GM19193 (cell line): ENCODE results near the gene PRPSAP2.
A peak's percentile ranks its signal among the peaks of the same experiment; 100 is the strongest.

ENCODE experiments used
- POLR2A ChIP-seq: IDR thresholded peaks from 4 replicates; pipeline ENCODE4 v1.6.1; 2011; ENCODE audit not compliant: insufficient read depth, insufficient read length; ENCODE audit errors: extremely low read depth

Gene PRPSAP2, protein sequence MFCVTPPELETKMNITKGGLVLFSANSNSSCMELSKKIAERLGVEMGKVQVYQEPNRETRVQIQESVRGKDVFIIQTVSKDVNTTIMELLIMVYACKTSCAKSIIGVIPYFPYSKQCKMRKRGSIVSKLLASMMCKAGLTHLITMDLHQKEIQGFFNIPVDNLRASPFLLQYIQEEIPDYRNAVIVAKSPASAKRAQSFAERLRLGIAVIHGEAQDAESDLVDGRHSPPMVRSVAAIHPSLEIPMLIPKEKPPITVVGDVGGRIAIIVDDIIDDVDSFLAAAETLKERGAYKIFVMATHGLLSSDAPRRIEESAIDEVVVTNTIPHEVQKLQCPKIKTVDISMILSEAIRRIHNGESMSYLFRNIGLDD

DNA sequence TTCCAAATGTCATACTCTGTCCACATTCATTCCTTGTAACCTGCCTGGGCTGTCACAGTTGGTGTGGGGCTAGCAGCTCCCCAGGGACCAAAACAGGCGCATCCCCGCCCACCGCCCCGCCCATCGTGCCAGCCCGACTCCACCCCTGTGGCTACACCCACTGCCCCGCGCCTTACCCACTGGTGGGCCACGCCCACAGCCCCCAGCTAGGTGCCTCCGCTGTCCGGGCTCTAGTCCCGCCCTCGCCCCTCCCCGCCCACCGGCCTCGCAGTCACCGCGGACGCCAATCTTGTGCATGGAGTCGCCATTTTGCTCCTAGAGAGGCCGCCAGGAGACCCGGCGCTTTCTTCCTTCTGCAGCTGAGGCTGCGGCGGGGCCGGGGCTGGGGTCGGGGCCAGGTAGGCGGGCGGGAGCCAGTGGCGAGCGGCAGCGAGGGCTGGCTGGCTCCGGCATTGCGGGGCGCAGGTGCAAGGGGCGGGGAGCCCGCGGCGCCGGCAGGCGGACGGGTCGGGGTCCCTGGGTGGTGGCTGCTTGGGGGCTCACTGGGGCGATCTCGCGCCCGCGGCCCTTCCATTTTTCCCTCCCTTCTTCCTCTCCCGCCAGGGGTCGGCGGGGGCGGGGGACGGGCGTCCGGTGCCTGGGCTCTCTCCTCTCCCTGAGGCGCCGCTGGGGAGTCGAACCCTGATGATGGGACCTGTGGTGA, at the start of gene PRPSAP2:
PRPSAP2 (plus strand) TSS at position 268 of the 703 bp plus-strand sequence. CDS start 7,703 bp downstream, outside the sequence.
- peak; percentile 67 for TF ChIP-seq POLR2A

DNA sequence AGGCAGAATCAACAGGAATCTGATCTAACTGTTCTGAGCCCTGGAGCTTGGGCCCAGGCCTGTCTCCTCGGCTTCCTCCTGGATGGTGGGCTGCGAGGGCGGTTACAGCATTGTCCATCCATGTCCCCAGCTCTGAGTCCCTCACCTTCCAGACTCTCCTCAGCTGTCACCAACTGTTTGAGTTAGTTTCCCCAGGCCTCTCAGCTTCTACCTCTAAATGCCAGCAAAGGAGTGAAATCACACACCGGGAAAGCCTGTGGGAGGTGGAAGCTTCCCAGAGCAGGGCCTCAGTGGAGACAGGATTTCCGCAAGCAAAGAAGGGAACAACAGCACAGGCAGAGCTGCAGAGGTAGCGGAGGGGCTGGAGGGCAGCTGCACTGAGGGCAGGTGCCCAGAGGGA, 9.4 kb upstream of the PRPSAP2 start:
- no peak for TF ChIP-seq POLR2A

DNA sequence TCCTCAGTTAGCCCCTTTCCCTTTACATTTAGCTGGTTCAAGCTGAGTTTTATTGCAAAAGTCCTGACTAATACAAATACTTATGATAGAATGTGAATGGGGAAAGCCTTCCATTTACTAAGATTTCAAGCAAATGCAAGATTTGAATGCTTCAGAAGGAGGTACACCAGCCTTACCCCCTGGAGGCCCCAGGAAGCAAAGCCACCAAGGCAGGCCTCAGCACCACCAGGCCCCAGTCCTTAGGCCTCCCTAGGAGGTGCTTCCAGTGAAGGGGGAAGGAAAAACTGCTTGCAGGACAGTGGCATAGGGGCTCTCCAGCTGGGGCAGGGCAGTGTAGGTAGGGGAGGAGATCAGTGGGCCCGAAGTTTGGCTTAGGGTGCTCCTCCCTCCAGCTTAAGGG, 7.3 kb upstream of the PRPSAP2 start:
- no peak for TF ChIP-seq POLR2A

- no peak for TF ChIP-seq POLR2A
Observed at GRCh38 chr17:18851201-18851600, 6.7 kb upstream of the PRPSAP2 start.

GRCh38 chr17:18854956-18855355, 3.0 kb upstream of the PRPSAP2 start:
- TF ChIP-seq POLR2A, result no peak

GRCh38 chr17:18855831-18856569, 1.9 kb upstream of the PRPSAP2 start:
- TF ChIP-seq POLR2A, result peak; percentile 74

- no peak for TF ChIP-seq POLR2A
Observed at GRCh38 chr17:18856570-18856915, 1.4 kb upstream of the PRPSAP2 start.

- no peak for TF ChIP-seq POLR2A
Observed at GRCh38 chr17:18858567-18859245, 775 bp downstream of the PRPSAP2 start.

- no peak for TF ChIP-seq POLR2A
Observed at GRCh38 chr17:18859256-18859655, 1.3 kb downstream of the PRPSAP2 start.

- TF ChIP-seq POLR2A, result no peak
Observed at GRCh38 chr17:18860161-18860972, 2.4 kb downstream of the PRPSAP2 start.

GRCh38 chr17:18862011-18862410, 4.1 kb downstream of the PRPSAP2 start:
- TF ChIP-seq POLR2A, result no peak

DNA sequence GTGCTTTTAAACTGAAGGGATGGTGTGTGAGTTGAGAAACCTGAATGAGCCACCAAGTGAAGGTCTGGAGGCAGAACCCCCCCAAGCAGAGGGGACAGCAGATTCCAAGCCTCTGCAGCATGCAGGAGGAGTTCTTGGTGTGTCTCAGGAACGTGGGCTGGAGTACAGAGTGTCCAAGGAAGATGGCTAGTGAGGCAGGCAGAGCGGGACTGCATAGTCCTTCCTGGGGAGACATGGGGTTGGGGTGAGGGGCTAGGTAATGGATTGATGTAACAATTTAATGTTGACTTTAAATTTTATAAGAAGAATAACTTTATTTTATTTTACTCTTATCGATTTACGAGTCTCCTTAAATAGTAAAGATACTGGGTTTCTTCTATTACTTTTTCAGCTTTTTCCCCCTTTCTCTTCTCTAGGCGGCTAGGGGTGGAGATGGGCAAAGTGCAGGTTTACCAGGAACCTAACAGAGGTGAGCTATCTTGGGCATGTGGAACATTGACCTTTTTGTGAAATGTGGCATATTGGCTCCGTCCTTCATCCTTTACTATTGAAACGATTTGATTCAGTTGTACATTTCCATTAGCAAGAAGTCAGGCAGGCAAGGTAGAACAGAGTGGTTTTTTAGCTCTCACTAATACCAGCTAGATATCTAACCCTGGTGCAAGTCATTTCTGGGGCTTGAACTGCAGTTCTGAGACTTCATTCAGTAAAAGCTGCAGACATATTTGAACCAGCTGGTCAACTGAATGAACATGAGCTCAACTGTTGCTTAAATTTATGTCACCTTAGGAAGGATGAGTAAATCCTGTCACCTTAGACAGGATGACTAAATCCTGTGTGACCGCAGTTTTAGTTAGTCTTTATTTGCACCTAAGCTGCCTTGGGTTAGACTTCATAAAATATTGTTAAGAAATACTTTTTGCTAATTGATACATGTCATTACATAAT, 9.2 kb downstream of the PRPSAP2 start:
- TF ChIP-seq POLR2A, result no peak

GRCh38 chr17:18877104-18877645, 19.2 kb downstream of the PRPSAP2 start:
- TF ChIP-seq POLR2A, result no peak

GRCh38 chr17:18888766-18889290, 30.9 kb downstream of the PRPSAP2 start:
- no peak for TF ChIP-seq POLR2A
